Measurements from ENCODE around the gene TUBB2B.

GRCh38 chr6:3247255-3248146 lies 20.0 kb upstream of the TUBB2B start:
- TF ChIP-seq CTCF (conservative IDR thresholded peaks at IDR 0.05; ENCODE audit: low read depth in 2 of 2) (no peak), EZH2 (IDR thresholded peaks at IDR 0.05; ENCODE audit: low read depth, unreplicated experiment) (no peak), POLR2AphosphoS5 (IDR thresholded peaks at IDR 0.05; ENCODE audit: low read depth) (no peak), CREB1 (CRISPR knock-in tag; IDR thresholded peaks at IDR 0.05; ENCODE audit: low read depth) (no peak), JUNB (IDR thresholded peaks at IDR 0.05; ENCODE audit: unreplicated experiment) (no peak), REST (IDR thresholded peaks at IDR 0.05; ENCODE audit: unreplicated experiment) (no peak), ZNF331 (CRISPR knock-in tag; IDR thresholded peaks at IDR 0.05; ENCODE audit: low read depth) (no peak), EZH2phosphoT487 (IDR thresholded peaks at IDR 0.05; ENCODE audit: unreplicated experiment) (no peak), NANOG (IDR thresholded peaks at IDR 0.05; ENCODE audit: borderline replicate concordance) (no peak)
